OCI-LY7 (cell line): ENCODE measurements around the gene CD8A. TPM values are rescaled to one million over a fixed set of nuclear protein-coding genes. Genes with fewer than 3 reads are reported as not detected.
A peak's percentile ranks its signal among the peaks of the same experiment; 100 is the strongest.

Experiments used
- BruUV-seq: library from RNA; stranded (reverse); fragments of 400-500 nt; replicated peaks from 2 replicates; lab custom pipeline; 2021; lab: Mats Ljungman, UMichigan
- CTCF ChIA-PET: fragments of 300-600 bp; sonication (Branson Sonifier 250); formaldehyde crosslinking; loops from one replicate; lab custom pipeline; 2022; ENCODE audit warnings: antibody characterized with exemption; ENCODE audit not compliant: unreplicated experiment; lab: Charles Lee
- POLR2A ChIA-PET: fragments of 300-600 bp; sonication (Branson Sonifier 250); formaldehyde crosslinking; loops from one replicate; lab custom pipeline; 2022; ENCODE audit warnings: antibody characterized with exemption; lab: Charles Lee
- DNase-seq: peaks from one replicate; pipeline ENCODE4 v3.0.0-alpha.2; 2015; ENCODE audit warnings: low spot score
- H2AFZ ChIP-seq: fragments of 200-600 bp; sonication (generic), shearing (Covaris generic); 2 replicates; pipeline ENCODE4 v1.6.1; 2014; ENCODE audit warnings: mild to moderate bottlenecking, antibody characterized with exemption, low read length, moderate library complexity
- H3K27ac ChIP-seq: fragments of 200-600 bp; sonication (generic); 2 replicates; pipeline ENCODE4 v1.5.1; 2014; ENCODE audit warnings: mixed run types, low read depth, mild to moderate bottlenecking, moderate library complexity, low read length, inconsistent platforms; ENCODE audit not compliant: poor library complexity, severe bottlenecking
- H3K36me3 ChIP-seq: fragments of 200-600 bp; sonication (generic); 2 replicates; pipeline ENCODE4 v1.6.1; 2014; ENCODE audit warnings: mild to moderate bottlenecking, antibody characterized with exemption, low read length, moderate library complexity, mixed read lengths; ENCODE audit not compliant: insufficient read depth
- H3K4me1 ChIP-seq: fragments of 200-600 bp; sonication (generic); 2 replicates; pipeline ENCODE4 v1.5.1; 2014; ENCODE audit warnings: mild to moderate bottlenecking, low read length; ENCODE audit not compliant: insufficient read depth, poor library complexity, severe bottlenecking
- H3K4me2 ChIP-seq: fragments of 200-600 bp; sonication (generic); 2 replicates; pipeline ENCODE4 v1.6.1; 2014; ENCODE audit warnings: mild to moderate bottlenecking, low read length
- H3K4me3 ChIP-seq: fragments of 200-600 bp; sonication (generic); 2 replicates; pipeline ENCODE4 v1.5.1; 2014; ENCODE audit warnings: mild to moderate bottlenecking, low read depth, low read length; ENCODE audit not compliant: poor library complexity, severe bottlenecking
- H3K79me2 ChIP-seq: fragments of 200-600 bp; sonication (generic); 2 replicates; pipeline ENCODE4 v1.6.1; 2016; ENCODE audit warnings: low read depth, mild to moderate bottlenecking, low read length, moderate library complexity, mixed read lengths; ENCODE audit not compliant: insufficient read depth
- H3K9me2 ChIP-seq: fragments of 200-600 bp; sonication (generic); 2 replicates; pipeline ENCODE4 v1.6.1; 2016; ENCODE audit warnings: mild to moderate bottlenecking, low read length, mixed read lengths; ENCODE audit not compliant: insufficient read depth
- H3K9me3 ChIP-seq: fragments of 200-600 bp; sonication (generic); 2 replicates; pipeline ENCODE4 v1.6.1; 2014; ENCODE audit warnings: mild to moderate bottlenecking, mixed run types, low read length, mixed read lengths
- H4K20me1 ChIP-seq: fragments of 200-600 bp; sonication (generic); 2 replicates; pipeline ENCODE4 v1.6.1; 2014; ENCODE audit warnings: mild to moderate bottlenecking, antibody characterized with exemption, low read length, moderate library complexity, mixed read lengths; ENCODE audit not compliant: insufficient read depth
- EZH2phosphoT487 ChIP-seq: fragments of 200-600 bp; sonication (generic); IDR thresholded peaks from 2 replicates; pipeline ENCODE4 v1.6.1; 2018; ENCODE audit warnings: low read depth, borderline replicate concordance, mild to moderate bottlenecking, mixed run types, antibody characterized with exemption, low read length, moderate library complexity, mixed read lengths
- intact Hi-C: fragments of 100-400 bp; cut with micrococcal nuclease; formaldehyde crosslinking; loops from one replicate; pipeline ENCODE4 v1.10.0; 2022; ENCODE audit not compliant: unreplicated experiment
- total RNA-seq, 2 experiments: library from RNA; depleted of rRNA in 1 of 2; stranded (reverse); fragments of >200 nt in 1 of 2; shearing (Covaris generic) in 1 of 2; gene quantifications; 2 replicates each; pipeline ENCODE4 v1.2.3, GENCODE V29; 2014 to 2022
- TF ChIP-seq, protein P1 (sequence below): fragments of 200-600 bp; sonication (generic); conservative IDR thresholded peaks from 2 replicates; pipeline ENCODE4 v1.5.1; 2014; ENCODE audit warnings: mild to moderate bottlenecking, antibody characterized with exemption, low read length, moderate library complexity, mixed read lengths

CD8A gene
- total RNA-seq, 2 experiments from 2014 or later: not detected

DNA sequence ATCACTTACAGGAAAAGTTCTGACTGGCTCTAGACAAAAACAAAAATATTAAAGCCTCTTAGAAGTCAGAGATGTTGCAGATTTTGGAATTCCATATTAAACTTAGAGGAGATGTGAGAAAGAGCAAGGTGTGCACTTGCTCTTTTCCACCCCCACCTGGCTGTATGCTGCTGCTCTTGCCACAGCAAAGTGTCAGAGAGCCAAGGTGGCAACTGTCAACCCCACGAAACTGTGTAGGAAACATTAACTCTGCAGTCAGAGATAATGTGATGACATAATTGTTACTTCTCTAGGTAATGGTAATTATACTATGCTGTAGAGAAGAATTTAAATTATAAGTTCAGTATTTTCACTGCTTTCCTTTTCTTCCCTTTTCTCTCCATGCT, 25.4 kb downstream of the CD8A start:
- DNase-seq: no peak
- Histone ChIP-seq H3K4me2 (no peak overlapping the region), H3K4me1 (no peaks in the 10 kb centered on the region), H3K9me3 (no peaks in the 10 kb centered on the region), H4K20me1 (no peaks in the 10 kb centered on the region; the same call in 1 of the 2 replicates), H3K36me3 (peaks cover 53% of the 10 kb centered on the region), H3K4me3 (no peak overlapping the region), H2AFZ (no peak overlapping the region), H3K79me2 (peaks cover 5% of the 10 kb centered on the region; the same call in 1 of the 2 replicates), H3K9me2 (no peaks in the 10 kb centered on the region), H3K27ac (no peak overlapping the region)
- ChIA-PET POLR2A (interaction anchor here (1.2 to 1.6 kb wide), 2 partner anchors 11 to 16 kb away, joined by 3 to 5 read pairs; no protein-coding TSS in a partner anchor), CTCF (no interaction called here)
- BruUV-seq: no TSS peak
- TF ChIP-seq EZH2phosphoT487: no peak
- TF ChIP-seq, protein P1, sequence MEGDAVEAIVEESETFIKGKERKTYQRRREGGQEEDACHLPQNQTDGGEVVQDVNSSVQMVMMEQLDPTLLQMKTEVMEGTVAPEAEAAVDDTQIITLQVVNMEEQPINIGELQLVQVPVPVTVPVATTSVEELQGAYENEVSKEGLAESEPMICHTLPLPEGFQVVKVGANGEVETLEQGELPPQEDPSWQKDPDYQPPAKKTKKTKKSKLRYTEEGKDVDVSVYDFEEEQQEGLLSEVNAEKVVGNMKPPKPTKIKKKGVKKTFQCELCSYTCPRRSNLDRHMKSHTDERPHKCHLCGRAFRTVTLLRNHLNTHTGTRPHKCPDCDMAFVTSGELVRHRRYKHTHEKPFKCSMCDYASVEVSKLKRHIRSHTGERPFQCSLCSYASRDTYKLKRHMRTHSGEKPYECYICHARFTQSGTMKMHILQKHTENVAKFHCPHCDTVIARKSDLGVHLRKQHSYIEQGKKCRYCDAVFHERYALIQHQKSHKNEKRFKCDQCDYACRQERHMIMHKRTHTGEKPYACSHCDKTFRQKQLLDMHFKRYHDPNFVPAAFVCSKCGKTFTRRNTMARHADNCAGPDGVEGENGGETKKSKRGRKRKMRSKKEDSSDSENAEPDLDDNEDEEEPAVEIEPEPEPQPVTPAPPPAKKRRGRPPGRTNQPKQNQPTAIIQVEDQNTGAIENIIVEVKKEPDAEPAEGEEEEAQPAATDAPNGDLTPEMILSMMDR: no peak
- intact Hi-C loops: no loop called here

DNA sequence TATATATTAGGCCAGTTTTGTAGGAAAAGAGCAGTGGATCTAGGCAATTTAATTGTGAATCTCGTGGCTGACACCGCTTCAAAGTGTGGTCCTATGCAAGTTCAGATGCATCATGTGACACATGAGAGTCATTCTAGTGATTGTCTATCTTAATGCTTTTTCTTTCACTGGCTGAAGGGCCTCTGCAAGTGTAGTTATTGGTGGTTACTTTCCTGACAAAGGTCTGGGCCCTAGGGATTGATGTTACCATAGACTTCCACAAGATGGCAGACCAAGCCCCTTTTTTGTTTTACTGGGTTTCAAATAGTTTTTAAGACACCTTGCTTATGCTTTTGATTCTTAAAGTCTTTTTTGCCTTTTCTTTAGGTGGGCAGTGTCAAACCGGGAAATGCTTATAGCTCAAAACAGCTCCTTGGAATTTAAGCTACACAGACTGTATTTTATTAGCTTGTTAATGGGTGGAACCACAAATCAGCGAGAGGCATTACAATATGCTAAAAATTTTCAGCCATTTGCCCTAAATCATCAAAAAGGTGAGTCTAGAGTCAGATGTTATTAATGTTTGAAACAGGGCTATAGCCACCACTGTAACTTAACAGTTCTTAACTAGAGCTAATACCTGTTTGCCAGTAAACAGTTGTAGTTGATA, 25.9 kb downstream of the CD8A start:
- no peaks in the 10 kb centered on the region; the same call in 1 of the 2 replicates for H4K20me1 ChIP-seq
- no peaks in the 10 kb centered on the region for H3K4me1 ChIP-seq
- peaks cover 50% of the 10 kb centered on the region for H3K36me3 ChIP-seq
- no TSS peak for BruUV-seq
- peaks cover 5% of the 10 kb centered on the region; the same call in 1 of the 2 replicates for H3K79me2 ChIP-seq
- POLR2A ChIA-PET: interaction anchor here (0.5 to 1.6 kb wide), 2 partner anchors 11 to 123 kb away, joined by 5 read pairs; no protein-coding TSS in a partner anchor
- no peaks in the 10 kb centered on the region for H3K9me2 ChIP-seq
- TF ChIP-seq EZH2phosphoT487: no peak
- TF ChIP-seq, protein P1: peak; percentile 87
- H2AFZ ChIP-seq: no peak overlapping the region
- intact Hi-C loops: no loop called here
- H3K9me3 ChIP-seq: no peaks in the 10 kb centered on the region
- CTCF ChIA-PET: no interaction called here
- H3K4me2 ChIP-seq: no peak overlapping the region
- DNase-seq: peak; percentile 51
- no peak overlapping the region for H3K27ac ChIP-seq
- no peak overlapping the region for H3K4me3 ChIP-seq

DNA sequence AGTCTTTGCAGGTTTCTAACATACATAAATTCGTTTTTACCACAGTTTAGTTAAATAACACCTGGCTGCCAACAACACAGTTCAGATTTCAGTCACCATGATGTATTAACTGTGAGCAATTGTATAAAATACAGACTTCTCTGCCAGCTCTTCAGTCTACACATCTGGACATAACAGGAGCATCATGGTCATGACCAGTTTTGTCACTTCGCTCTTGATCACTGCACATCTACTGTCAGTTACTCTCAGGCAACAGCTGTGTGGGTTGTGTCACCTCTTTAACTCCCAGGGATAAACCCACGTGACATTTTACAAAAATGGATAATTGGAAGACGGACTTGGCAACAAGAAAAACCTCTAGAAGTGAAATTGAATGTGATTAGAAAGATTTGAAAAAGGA, 30.3 kb downstream of the CD8A start:
- Histone ChIP-seq H3K9me3 (no peaks in the 10 kb centered on the region), H3K79me2 (peaks cover 5% of the 10 kb centered on the region; the same call in 1 of the 2 replicates), H2AFZ (no peak overlapping the region), H3K27ac (no peak overlapping the region), H4K20me1 (no peaks in the 10 kb centered on the region; the same call in 1 of the 2 replicates), H3K4me2 (no peak overlapping the region), H3K9me2 (no peaks in the 10 kb centered on the region), H3K4me1 (no peaks in the 10 kb centered on the region), H3K4me3 (no peak overlapping the region), H3K36me3 (peaks cover 29% of the 10 kb centered on the region)
- no TSS peak for BruUV-seq
- POLR2A ChIA-PET: interaction anchor here (1.8 kb wide), 1 partner anchor 12 kb away, joined by 9 read pairs; no protein-coding TSS in a partner anchor
- intact Hi-C loops: no loop called here
- TF ChIP-seq, protein P1: no peak
- TF ChIP-seq EZH2phosphoT487: no peak
- no peak for DNase-seq
- CTCF ChIA-PET: interaction anchor here (1.4 kb wide), 1 partner anchor 12 kb away, joined by 4 read pairs; no protein-coding TSS in a partner anchor
